ENCODE results near the gene LRRC74B. TPM values are rescaled to one million over a fixed set of nuclear protein-coding genes. Genes with fewer than 3 reads are reported as not detected.

The LRRC74B gene
- total RNA-seq, 6 experiments from 2014 or later: not detected

DNA sequence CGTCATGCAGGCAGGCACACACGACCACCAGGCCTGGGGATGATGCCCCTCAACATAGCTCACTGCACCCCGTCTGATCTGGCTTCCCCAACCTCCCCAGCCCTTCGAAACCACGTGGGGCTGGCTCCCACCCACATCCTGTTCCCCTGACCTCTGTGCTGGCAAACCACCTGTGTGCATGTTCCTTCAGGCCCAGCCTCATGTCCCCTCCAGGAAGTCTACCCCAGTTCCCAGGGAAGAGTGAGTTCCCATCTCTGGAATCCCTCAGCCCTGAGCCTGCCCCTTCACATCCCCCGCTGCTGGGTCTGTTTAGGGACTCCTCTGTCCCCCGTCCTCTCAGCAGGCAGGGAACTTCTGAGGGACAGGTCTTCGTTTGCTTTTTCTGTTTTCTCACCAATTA lies 20.5 kb upstream of the LRRC74B start:
- ATAC-seq: no peak
- H3K27ac ChIP-seq: no peak overlapping the region
- no peak for TF ChIP-seq POLR2A (IDR thresholded peaks at IDR 0.05)
- TF ChIP-seq, protein P1, sequence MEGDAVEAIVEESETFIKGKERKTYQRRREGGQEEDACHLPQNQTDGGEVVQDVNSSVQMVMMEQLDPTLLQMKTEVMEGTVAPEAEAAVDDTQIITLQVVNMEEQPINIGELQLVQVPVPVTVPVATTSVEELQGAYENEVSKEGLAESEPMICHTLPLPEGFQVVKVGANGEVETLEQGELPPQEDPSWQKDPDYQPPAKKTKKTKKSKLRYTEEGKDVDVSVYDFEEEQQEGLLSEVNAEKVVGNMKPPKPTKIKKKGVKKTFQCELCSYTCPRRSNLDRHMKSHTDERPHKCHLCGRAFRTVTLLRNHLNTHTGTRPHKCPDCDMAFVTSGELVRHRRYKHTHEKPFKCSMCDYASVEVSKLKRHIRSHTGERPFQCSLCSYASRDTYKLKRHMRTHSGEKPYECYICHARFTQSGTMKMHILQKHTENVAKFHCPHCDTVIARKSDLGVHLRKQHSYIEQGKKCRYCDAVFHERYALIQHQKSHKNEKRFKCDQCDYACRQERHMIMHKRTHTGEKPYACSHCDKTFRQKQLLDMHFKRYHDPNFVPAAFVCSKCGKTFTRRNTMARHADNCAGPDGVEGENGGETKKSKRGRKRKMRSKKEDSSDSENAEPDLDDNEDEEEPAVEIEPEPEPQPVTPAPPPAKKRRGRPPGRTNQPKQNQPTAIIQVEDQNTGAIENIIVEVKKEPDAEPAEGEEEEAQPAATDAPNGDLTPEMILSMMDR (IDR thresholded peaks at IDR 0.05): no peak
- H3K4me3 ChIP-seq: no peak overlapping the region
- no peaks in the 10 kb centered on the region for H3K36me3 ChIP-seq
- H3K27me3 ChIP-seq: no peaks in the 10 kb centered on the region
- no peaks in the 10 kb centered on the region for H3K9me3 ChIP-seq
- no peak for DNase-seq
- 40% methylated on average over 5 of the region's 8 CpGs for WGBS (ENCODE audit: insufficient coverage, low coverage, low lambda C conversion rate, missing lambda C conversion rate)
- no peaks in the 10 kb centered on the region for H3K4me1 ChIP-seq
- intact Hi-C loops (cut with DNase I): no loop called here

DNA sequence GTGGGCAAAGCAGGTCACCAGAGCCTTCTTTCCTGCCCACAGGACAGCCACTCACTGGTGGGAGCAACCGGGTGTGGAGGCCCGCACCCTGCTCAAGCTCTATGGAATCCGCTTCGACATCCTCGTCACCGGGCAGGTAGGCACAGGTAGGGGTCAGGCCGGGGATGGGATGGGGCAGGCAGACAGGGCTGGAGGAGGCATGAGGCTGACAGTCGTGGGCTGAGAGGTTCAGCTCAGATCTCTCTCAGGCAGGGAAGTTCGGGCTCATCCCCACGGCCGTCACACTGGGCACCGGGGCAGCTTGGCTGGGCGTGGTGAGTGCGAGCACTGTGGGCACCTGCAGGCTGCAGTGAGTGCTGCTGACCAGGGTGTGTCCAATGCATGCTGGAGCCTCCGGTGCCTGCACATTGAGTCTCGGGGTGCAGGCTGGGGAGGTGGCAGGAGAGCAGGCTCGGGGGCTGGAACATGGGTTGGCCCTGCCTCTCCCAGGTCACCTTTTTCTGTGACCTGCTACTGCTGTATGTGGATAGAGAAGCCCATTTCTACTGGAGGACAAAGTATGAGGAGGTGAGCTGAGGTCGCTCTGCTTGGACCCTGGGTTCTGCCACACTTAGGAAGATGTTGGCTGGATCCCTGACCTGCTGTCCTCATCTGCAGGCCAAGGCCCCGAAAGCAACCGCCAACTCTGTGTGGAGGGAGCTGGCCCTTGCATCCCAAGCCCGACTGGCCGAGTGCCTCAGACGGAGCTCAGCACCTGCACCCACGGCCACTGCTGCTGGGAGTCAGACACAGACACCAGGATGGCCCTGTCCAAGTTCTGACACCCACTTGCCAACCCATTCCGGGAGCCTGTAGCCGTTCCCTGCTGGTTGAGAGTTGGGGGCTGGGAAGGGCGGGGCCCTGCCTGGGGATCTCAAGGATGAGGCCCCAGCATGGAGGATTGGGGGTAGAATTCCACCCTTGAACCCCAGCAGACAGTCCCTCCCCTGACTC lies 19.7 kb upstream of the LRRC74B start:
- 78% methylated on average over 4 of the region's 27 CpGs for WGBS (ENCODE audit: insufficient coverage, low coverage, low lambda C conversion rate, missing lambda C conversion rate)

DNA sequence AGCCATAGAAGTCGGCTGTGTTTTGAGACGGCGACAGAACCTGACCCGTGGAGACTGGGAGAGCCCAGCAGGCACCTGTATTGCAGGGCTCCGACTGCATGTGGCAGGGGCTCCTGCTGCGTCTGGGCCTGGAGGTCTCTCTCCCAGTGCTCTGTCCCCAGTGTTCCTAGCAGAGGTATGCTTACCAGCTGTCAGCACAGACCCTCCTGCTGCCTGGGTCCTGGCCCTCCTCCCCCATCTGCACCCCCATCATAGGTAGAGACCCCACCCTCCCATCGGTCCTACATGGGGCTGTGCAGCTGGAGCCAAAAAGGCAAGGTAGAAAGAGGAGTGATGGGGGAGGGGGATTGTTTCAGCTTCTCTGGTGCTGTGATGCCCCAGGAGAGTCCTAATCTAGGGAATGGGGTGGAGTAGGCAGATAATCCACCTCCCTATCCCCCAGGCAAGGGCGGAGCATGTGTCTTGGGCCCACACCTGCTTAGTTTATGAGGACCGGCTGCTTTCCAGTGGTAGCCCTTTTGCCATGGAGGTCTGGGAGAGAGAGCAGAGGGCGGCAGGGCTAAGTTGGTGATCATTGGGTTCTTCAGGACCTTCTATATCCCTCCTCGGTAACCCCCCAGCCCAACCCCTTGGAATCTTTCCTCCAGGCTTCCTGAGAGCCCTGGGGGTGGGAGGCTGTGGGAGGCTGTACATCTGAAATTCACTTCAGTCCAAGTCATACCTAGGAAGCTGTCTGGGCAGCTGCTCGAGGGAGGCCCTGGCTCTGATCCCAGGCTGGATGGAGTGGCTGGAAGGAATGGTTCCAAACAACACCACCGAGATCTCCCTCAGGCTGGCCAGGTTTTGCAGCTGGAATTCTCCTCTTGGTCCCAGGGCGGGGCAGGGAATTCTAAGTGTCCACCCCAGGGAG lies 18.7 kb upstream of the LRRC74B start:
- ATAC-seq: no peak
- no peak for DNase-seq
- H3K27ac ChIP-seq: no peak overlapping the region
- no peaks in the 10 kb centered on the region for H3K27me3 ChIP-seq
- WGBS (ENCODE audit: insufficient coverage, low coverage, low lambda C conversion rate, missing lambda C conversion rate): 96% methylated on average over 5 of the region's 14 CpGs
- H3K9me3 ChIP-seq: no peaks in the 10 kb centered on the region
- no peak overlapping the region for H3K4me3 ChIP-seq
- TF ChIP-seq, protein P1 (IDR thresholded peaks at IDR 0.05): no peak
- no peak for TF ChIP-seq POLR2A (IDR thresholded peaks at IDR 0.05)
- H3K4me1 ChIP-seq: no peaks in the 10 kb centered on the region
- intact Hi-C loops (cut with DNase I): no loop called here
- no peaks in the 10 kb centered on the region for H3K36me3 ChIP-seq

More for the DNA sequence above, 19.7 kb upstream of the LRRC74B start:
- no peak overlapping the region for H3K4me3 ChIP-seq
- no peaks in the 10 kb centered on the region for H3K9me3 ChIP-seq
- H3K27me3 ChIP-seq: no peaks in the 10 kb centered on the region
- ATAC-seq (no peak), DNase-seq (no peak)
- TF ChIP-seq POLR2A (IDR thresholded peaks at IDR 0.05): no peak
- TF ChIP-seq, protein P1 (IDR thresholded peaks at IDR 0.05): no peak
- no peaks in the 10 kb centered on the region for H3K36me3 ChIP-seq
- H3K27ac ChIP-seq: no peak overlapping the region
- intact Hi-C loops (cut with DNase I): no loop called here
- no peaks in the 10 kb centered on the region for H3K4me1 ChIP-seq

DNA sequence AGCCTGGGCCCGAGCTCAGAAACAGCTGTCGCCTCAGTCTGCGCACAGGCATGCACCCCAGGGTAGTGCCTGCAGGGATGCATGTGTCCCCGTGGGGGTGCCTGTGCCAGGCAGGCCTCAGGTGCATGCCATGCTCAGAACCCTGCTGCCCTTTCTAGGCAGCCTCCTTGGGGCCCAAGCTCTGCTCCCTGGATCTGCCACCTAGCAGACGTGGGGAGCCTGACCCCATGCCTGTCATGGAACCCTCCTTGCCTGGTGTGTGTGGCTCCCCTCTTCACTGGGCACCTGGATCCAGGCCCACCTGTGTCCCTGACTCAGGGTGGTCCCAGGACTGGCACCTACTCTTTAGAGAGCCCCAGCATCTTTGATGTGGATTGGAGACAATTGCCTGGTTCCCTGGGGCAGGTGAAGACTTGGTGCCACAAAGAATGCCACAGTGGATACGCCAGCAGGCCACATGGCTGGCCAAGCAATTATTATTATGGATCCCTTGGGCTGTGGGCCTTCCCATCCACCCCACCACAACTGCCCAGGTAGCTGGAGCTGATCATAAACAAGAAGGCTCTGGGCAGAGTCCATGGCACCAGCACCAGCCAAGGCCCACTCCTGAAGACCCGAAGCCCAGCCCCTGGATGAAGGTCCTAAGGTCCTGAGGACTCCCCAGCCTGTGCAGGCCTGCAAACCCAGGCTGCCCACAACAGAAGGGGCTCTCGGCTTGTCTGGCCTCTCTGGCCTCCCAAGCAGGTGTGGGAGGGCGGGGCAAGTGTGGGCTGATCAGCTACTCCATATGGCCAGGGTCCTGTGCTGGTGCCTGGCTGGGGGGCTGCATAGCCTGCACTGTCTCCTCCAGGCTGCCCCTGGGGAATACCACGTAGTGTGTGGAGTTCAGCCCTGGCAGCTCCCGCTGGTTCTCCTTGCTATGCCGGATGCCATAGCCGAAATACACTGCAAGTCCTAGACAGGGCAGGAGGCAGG lies 17.2 kb upstream of the LRRC74B start:
- Histone ChIP-seq H3K27ac (no peak overlapping the region), H3K4me3 (no peak overlapping the region), H3K4me1 (no peaks in the 10 kb centered on the region), H3K9me3 (no peaks in the 10 kb centered on the region), H3K27me3 (no peaks in the 10 kb centered on the region), H3K36me3 (no peaks in the 10 kb centered on the region)
- ATAC-seq (no peak), DNase-seq (no peak)
- WGBS (ENCODE audit: insufficient coverage, low coverage, low lambda C conversion rate, missing lambda C conversion rate): no CpG with 5 or more reads among the region's 13 CpGs
- no peak for TF ChIP-seq POLR2A (IDR thresholded peaks at IDR 0.05)
- TF ChIP-seq, protein P1 (IDR thresholded peaks at IDR 0.05): no peak
- intact Hi-C loops (cut with DNase I): no loop called here
